ENCODE data around the gene CDH22.

The CDH22 gene

DNA sequence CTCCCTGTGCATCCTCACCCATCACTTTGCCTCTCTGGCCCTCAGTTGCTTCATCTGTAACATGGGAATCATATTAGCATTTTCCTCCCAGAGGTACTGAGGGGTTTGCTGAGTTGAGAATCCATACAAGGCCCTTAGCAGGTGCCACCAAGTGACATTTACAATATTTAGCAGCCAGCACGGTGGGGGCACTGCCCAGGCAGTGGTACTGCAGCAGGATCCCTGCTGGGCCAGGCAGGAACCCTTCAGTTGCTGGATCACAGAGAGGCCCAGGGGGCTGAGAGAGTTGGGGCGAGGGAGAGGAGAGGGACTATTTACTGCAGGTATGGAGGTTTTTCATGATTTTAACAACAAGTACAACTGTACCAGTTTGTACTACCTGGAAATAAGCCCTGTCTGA is 65.9 kb downstream of the CDH22 start:
- in situ Hi-C loops (cut with MboI; ENCODE audit: low pct_unique_long_range_greater_than_20kb, low sequenced_read_pairs, unreplicated experiment): no loop called here
- DNase-seq (ENCODE audit: low spot score): no peak
- TF ChIP-seq, protein P1, sequence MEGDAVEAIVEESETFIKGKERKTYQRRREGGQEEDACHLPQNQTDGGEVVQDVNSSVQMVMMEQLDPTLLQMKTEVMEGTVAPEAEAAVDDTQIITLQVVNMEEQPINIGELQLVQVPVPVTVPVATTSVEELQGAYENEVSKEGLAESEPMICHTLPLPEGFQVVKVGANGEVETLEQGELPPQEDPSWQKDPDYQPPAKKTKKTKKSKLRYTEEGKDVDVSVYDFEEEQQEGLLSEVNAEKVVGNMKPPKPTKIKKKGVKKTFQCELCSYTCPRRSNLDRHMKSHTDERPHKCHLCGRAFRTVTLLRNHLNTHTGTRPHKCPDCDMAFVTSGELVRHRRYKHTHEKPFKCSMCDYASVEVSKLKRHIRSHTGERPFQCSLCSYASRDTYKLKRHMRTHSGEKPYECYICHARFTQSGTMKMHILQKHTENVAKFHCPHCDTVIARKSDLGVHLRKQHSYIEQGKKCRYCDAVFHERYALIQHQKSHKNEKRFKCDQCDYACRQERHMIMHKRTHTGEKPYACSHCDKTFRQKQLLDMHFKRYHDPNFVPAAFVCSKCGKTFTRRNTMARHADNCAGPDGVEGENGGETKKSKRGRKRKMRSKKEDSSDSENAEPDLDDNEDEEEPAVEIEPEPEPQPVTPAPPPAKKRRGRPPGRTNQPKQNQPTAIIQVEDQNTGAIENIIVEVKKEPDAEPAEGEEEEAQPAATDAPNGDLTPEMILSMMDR (IDR thresholded peaks at IDR 0.05; ENCODE audit: extremely low read depth, insufficient read depth, missing control alignments): no peak

DNA sequence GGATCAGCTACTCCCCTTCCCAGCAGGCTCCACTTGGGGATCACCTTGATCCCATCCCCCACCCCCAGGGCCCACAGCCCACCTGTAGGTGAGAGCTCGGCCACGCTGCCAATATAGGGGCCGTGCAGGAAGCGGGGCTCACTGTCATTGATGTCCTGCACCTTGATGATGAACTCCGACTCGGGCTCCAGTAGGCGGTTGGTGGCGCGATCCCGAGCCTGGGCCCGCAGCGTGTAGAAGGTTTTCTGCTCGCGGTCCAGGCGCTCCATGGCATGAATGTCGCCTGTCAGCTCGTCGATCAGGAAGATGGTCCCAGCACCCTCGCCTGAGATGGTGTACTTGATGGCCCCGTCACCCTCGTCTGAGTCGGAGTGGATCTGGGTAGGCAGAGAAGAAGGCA is 67.4 kb downstream of the CDH22 start:
- DNase-seq (ENCODE audit: low spot score): no peak
- TF ChIP-seq, protein P1 (IDR thresholded peaks at IDR 0.05; ENCODE audit: extremely low read depth, insufficient read depth, missing control alignments): no peak
- in situ Hi-C loops (cut with MboI; ENCODE audit: low pct_unique_long_range_greater_than_20kb, low sequenced_read_pairs, unreplicated experiment): no loop called here

DNA sequence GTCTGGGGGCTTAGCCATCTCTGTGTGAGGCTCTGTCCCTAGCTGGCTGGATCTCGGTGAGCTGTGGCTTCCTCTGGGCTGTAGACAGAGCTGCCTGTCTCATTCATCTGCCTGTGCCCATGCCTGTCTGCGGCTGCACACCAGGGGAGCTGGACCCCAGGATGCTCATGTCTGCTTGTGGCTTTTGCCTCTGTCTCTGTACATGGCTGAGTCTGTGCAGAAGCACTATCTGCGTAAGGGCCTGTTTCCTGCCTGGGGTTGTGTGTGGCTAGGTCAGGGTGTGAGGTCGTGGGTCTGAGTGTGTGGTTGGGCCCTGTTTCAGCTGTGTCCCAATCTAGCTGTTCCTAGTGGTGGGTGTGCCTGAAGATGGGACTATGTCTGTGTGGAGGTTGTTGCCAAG is 68.2 kb downstream of the CDH22 start:
- in situ Hi-C loops (cut with MboI; ENCODE audit: low pct_unique_long_range_greater_than_20kb, low sequenced_read_pairs, unreplicated experiment): no loop called here
- no peak for DNase-seq (ENCODE audit: low spot score)
- TF ChIP-seq, protein P1 (IDR thresholded peaks at IDR 0.05; ENCODE audit: extremely low read depth, insufficient read depth, missing control alignments): no peak

DNA sequence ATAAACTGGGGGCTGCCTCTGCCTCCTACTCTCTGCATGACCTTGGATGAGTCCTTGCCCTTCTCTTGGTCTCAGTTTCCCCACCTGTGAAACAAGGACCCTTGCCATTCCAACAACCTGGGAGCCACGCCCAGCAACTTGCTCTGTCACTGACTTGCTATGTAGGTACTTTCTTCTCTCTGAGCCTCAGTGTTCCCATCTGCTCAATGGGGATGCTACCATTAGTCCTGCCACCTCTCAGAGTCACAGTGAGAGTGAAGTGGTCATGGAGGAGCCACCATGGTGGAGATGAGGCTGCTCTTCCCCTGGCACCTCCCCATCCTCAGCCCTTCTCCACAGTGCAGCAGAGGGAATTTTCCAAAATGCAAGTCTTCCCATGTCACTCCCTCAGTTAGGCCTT is 70.6 kb downstream of the CDH22 start:
- in situ Hi-C loops (cut with MboI; ENCODE audit: low pct_unique_long_range_greater_than_20kb, low sequenced_read_pairs, unreplicated experiment): no loop called here
- TF ChIP-seq, protein P1 (IDR thresholded peaks at IDR 0.05; ENCODE audit: extremely low read depth, insufficient read depth, missing control alignments): no peak
- no peak for DNase-seq (ENCODE audit: low spot score)

DNA sequence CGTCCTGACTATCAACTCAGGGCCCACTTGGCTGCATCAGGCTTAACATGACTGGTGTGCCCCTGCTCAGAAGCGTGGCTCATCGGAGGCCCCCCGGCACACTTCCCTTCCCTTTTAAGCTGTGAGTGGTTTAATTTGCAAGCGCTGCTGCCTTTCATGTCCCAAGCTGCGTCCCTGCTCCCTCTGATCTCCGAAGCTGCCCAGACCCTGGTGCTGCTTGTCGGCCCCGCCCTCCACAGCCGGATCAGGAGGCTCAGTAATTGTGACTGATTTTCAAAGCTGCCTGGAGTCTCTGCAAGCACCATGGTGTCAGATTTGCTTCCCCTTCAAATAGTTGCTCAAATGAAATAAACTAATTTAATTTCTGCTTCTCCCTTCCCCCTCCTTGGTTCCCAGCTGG is 71.1 kb downstream of the CDH22 start:
- TF ChIP-seq, protein P1 (IDR thresholded peaks at IDR 0.05; ENCODE audit: extremely low read depth, insufficient read depth, missing control alignments): no peak
- DNase-seq (ENCODE audit: low spot score): no peak

DNA sequence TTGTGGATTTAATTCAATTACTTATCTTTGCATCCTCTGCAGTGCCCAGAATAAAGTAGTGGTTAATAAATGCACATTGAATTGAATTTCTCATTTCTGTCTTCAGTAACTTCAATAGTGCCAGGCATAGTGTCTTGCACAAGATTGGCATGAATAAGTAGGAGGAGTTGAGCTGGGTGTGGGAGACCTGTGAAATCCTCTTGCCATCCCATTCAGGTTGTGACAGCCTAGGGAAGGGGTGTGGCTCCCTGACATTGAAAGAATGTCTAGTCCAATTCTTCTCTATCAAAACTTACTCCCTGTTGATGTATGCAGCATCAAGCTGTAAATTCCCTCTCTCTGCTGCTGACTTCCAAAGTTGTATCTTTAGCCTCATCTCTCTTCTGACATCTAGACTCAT is 73.2 kb downstream of the CDH22 start:
- TF ChIP-seq, protein P1 (IDR thresholded peaks at IDR 0.05; ENCODE audit: extremely low read depth, insufficient read depth, missing control alignments): no peak
- in situ Hi-C loops (cut with MboI; ENCODE audit: low pct_unique_long_range_greater_than_20kb, low sequenced_read_pairs, unreplicated experiment): no loop called here
- DNase-seq (ENCODE audit: low spot score): no peak

More for the DNA sequence above, 71.1 kb downstream of the CDH22 start:
- in situ Hi-C loops (cut with MboI; ENCODE audit: low pct_unique_long_range_greater_than_20kb, low sequenced_read_pairs, unreplicated experiment): no loop called here

DNA sequence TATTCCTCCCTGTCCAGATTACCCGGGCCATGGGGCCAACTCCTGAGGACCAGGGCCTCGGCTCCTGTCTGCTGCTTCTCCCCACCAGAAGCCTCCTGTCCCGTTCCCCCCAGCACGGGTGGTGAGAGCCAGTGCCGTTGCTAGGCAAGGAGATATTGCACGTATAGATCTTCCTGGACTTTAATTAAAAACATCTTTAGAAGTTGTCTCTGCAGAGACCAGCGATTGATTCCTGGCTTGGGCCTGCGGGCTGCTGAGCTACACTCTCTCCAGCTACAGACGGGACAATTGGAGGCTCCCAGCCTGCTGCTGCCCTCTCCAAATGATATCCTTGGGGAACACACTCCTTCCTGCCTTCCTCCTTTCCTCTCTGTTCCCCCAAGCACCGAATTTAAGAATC is 74.6 kb downstream of the CDH22 start:
- TF ChIP-seq, protein P1 (IDR thresholded peaks at IDR 0.05; ENCODE audit: extremely low read depth, insufficient read depth, missing control alignments): no peak
- no peak for DNase-seq (ENCODE audit: low spot score)
- in situ Hi-C loops (cut with MboI; ENCODE audit: low pct_unique_long_range_greater_than_20kb, low sequenced_read_pairs, unreplicated experiment): no loop called here

All from GM13977 (cell line).